ENCODE measurements around the gene SMTNL1.

SMTNL1 gene

GRCh38 chr11:57500515-57500914, 36.9 kb upstream of the SMTNL1 start:
- no peak for DNase-seq
- TF ChIP-seq GATA1 (IDR thresholded peaks at IDR 0.05; ENCODE audit: low read depth, low read length), result no peak
- TF ChIP-seq POLR2A (IDR thresholded peaks at IDR 0.05; ENCODE audit: low read length), result no peak

- no peak for TF ChIP-seq GATA1 (IDR thresholded peaks at IDR 0.05; ENCODE audit: low read depth, low read length)
- TF ChIP-seq POLR2A (IDR thresholded peaks at IDR 0.05; ENCODE audit: low read length), result no peak
- no peak for DNase-seq
These were observed 36.5 kb upstream of the SMTNL1 start for GRCh38 chr11:57500926-57501325.

GRCh38 chr11:57501953-57502352, 35.4 kb upstream of the SMTNL1 start:
- DNase-seq, result no peak
- TF ChIP-seq GATA1 (IDR thresholded peaks at IDR 0.05; ENCODE audit: low read depth, low read length), result no peak
- no peak for TF ChIP-seq POLR2A (IDR thresholded peaks at IDR 0.05; ENCODE audit: low read length)

GRCh38 chr11:57502376-57502775, 35.0 kb upstream of the SMTNL1 start:
- TF ChIP-seq GATA1 (IDR thresholded peaks at IDR 0.05; ENCODE audit: low read depth, low read length) (no peak), POLR2A (IDR thresholded peaks at IDR 0.05; ENCODE audit: low read length) (no peak)
- no peak for DNase-seq

- no peak for DNase-seq
- TF ChIP-seq GATA1 (IDR thresholded peaks at IDR 0.05; ENCODE audit: low read depth, low read length) (no peak), POLR2A (IDR thresholded peaks at IDR 0.05; ENCODE audit: low read length) (no peak)
These were observed 34.5 kb upstream of the SMTNL1 start for GRCh38 chr11:57502870-57503269.

- TF ChIP-seq GATA1 (IDR thresholded peaks at IDR 0.05; ENCODE audit: low read depth, low read length), result no peak
- no peak for TF ChIP-seq POLR2A (IDR thresholded peaks at IDR 0.05; ENCODE audit: low read length)
- no peak for DNase-seq
These were observed 32.9 kb upstream of the SMTNL1 start for GRCh38 chr11:57504511-57504910.

GRCh38 chr11:57506522-57506921, 30.9 kb upstream of the SMTNL1 start:
- no peak for DNase-seq
- TF ChIP-seq GATA1 (IDR thresholded peaks at IDR 0.05; ENCODE audit: low read depth, low read length) (no peak), POLR2A (IDR thresholded peaks at IDR 0.05; ENCODE audit: low read length) (no peak)

GRCh38 chr11:57508341-57509170, 28.8 kb upstream of the SMTNL1 start:
- DNase-seq, result no peak
- TF ChIP-seq POLR2A (IDR thresholded peaks at IDR 0.05; ENCODE audit: low read length) (no peak), GATA1 (IDR thresholded peaks at IDR 0.05; ENCODE audit: low read depth, low read length) (no peak)

- no peak for TF ChIP-seq GATA1 (IDR thresholded peaks at IDR 0.05; ENCODE audit: low read depth, low read length)
- TF ChIP-seq POLR2A (IDR thresholded peaks at IDR 0.05; ENCODE audit: low read length), result no peak
- peak in 1 of 2 experiments; percentile 51 for DNase-seq
These were observed 25.5 kb upstream of the SMTNL1 start for GRCh38 chr11:57511741-57512430.

- TF ChIP-seq POLR2A (IDR thresholded peaks at IDR 0.05; ENCODE audit: low read length) (peak; percentile 72), GATA1 (IDR thresholded peaks at IDR 0.05; ENCODE audit: low read depth, low read length) (peak; percentile 64)
These were observed 24.5 kb upstream of the SMTNL1 start for GRCh38 chr11:57512646-57513451.

GRCh38 chr11:57513452-57513795, 24.0 kb upstream of the SMTNL1 start:
- DNase-seq, result peak; percentile 54 to 69

More at GRCh38 chr11:57512646-57513451, 24.5 kb upstream of the SMTNL1 start:
- DNase-seq, result peak; percentile 92 to 96

GRCh38 chr11:57513911-57514537, 23.4 kb upstream of the SMTNL1 start:
- peak; percentile 61 to 72 for DNase-seq

More at GRCh38 chr11:57513452-57513795, 24.0 kb upstream of the SMTNL1 start:
- no peak for TF ChIP-seq GATA1 (IDR thresholded peaks at IDR 0.05; ENCODE audit: low read depth, low read length)
- TF ChIP-seq POLR2A (IDR thresholded peaks at IDR 0.05; ENCODE audit: low read length), result peak; percentile 40

GRCh38 chr11:57514538-57515331, 22.7 kb upstream of the SMTNL1 start:
- peak; percentile 64 to 74 for DNase-seq
- TF ChIP-seq POLR2A (IDR thresholded peaks at IDR 0.05; ENCODE audit: low read length), result peak; percentile 3
- no peak for TF ChIP-seq GATA1 (IDR thresholded peaks at IDR 0.05; ENCODE audit: low read depth, low read length)

More at GRCh38 chr11:57513911-57514537, 23.4 kb upstream of the SMTNL1 start:
- TF ChIP-seq POLR2A (IDR thresholded peaks at IDR 0.05; ENCODE audit: low read length), result peak; percentile 21
- TF ChIP-seq GATA1 (IDR thresholded peaks at IDR 0.05; ENCODE audit: low read depth, low read length), result no peak

All from erythroblast (primary cell).